ENCODE results near the gene C11orf86.

GRCh38 chr11:66964495-66964894 is 10.6 kb upstream of the C11orf86 start:
- TF ChIP-seq CTCF (IDR thresholded peaks at IDR 0.05; ENCODE audit: insufficient read depth, low read depth, low read length) = no peak
- TF ChIP-seq EZH2 (IDR thresholded peaks at IDR 0.05; ENCODE audit: insufficient read depth, low read length) = no peak
